Activated naive CD4-positive, alpha-beta T cell treated with anti-CD3 and anti-CD28 coated beads, Interleukin-2, amount 10 ng/mL, durations not matched to agents 7 days and 5 days (primary cell): ENCODE results near the gene PCARE.

Experiments
- CTCF ChIA-PET: fragments of 350-600 bp; sonication (Branson Sonifier 250); formaldehyde crosslinking; loops from one replicate; lab custom pipeline; 2021; ENCODE audit warnings: antibody characterized with exemption; lab: Charles Lee
- DNase-seq: peaks from one replicate; pipeline ENCODE4 v3.0.0-alpha.2; 2020
- H3K27ac Mint-ChIP-seq: one replicate; pipeline ENCODE4 v1.8.0; 2021; ENCODE audit warnings: mild to moderate bottlenecking, moderate library complexity, mixed read lengths
- H3K27me3 Mint-ChIP-seq: one replicate; pipeline ENCODE4 v1.8.0; 2021; ENCODE audit warnings: mild to moderate bottlenecking, mixed read lengths
- H3K36me3 Mint-ChIP-seq: one replicate; pipeline ENCODE4 v1.8.0; 2021; ENCODE audit warnings: mixed read lengths
- H3K4me1 Mint-ChIP-seq: one replicate; pipeline ENCODE4 v1.8.0; 2021; ENCODE audit warnings: mixed read lengths
- H3K4me3 Mint-ChIP-seq: one replicate; pipeline ENCODE4 v1.8.0; 2021; ENCODE audit warnings: mild to moderate bottlenecking, moderate library complexity, mixed read lengths
- H3K9me3 Mint-ChIP-seq: one replicate; pipeline ENCODE4 v1.8.0; 2021; ENCODE audit warnings: mixed read lengths

PCARE gene

DNA sequence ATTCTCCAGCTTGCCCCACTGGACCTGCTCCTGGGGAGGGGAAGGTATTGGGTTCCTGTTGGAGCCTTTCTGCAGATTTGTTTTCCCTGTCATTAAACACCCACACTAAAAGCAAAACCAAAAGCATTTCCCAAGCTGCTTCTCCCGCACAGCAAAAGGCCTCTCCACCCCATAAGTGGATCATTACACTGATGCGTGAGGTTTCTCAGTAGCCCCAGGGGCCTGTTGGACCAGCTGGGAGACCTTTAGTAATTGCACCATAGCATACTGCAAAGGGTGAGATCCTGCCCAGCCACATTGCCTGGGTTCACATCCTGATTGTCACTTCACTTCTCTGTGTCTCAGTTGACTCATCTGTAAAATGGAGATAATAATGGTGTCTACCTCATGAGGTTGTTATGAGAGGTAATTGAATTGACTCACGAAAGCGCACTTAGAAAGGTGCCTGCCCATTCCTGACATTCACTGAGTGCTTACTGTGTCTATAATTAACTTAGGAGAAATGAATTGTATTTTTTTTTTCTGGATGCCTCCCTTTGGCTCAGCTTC, 49.4 kb downstream of the PCARE start:
- Mint-ChIP-seq H3K36me3 (no peaks in the 10 kb centered on the region), H3K4me1 (no peaks in the 10 kb centered on the region), H3K9me3 (no peaks in the 10 kb centered on the region), H3K27ac (no peak overlapping the region), H3K4me3 (no peak overlapping the region), H3K27me3 (no peaks in the 10 kb centered on the region)
- no peak for DNase-seq
- CTCF ChIA-PET, result interaction anchor here (0.9 to 1.3 kb wide), 2 partner anchors 15 to 36 kb away, joined by 3 to 6 read pairs; no protein-coding TSS in a partner anchor

DNA sequence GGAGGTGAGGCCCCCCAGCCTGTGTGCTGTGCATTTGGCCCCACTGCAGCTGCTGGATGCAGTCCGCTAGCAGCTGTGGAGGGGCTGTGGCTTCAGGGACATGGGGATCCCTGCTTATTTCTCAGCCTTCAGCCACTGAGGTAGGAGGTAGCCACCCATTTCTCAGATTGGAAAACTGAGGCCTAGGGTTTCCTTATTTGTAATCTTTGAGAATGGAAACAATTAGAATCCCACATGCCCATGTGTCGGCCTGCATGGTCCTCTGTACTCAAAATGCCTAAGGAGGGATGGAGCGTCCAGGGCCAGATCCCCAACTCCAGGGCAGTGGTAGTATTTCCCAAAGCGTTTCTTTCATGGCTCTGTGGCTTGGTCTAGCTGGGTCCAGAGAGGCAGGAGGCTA, 51.1 kb downstream of the PCARE start:
- Mint-ChIP-seq H3K4me3 (no peak overlapping the region), H3K4me1 (no peaks in the 10 kb centered on the region), H3K27ac (no peak overlapping the region), H3K36me3 (no peaks in the 10 kb centered on the region), H3K9me3 (no peaks in the 10 kb centered on the region), H3K27me3 (no peaks in the 10 kb centered on the region)
- DNase-seq, result no peak
- CTCF ChIA-PET, result no interaction called here

DNA sequence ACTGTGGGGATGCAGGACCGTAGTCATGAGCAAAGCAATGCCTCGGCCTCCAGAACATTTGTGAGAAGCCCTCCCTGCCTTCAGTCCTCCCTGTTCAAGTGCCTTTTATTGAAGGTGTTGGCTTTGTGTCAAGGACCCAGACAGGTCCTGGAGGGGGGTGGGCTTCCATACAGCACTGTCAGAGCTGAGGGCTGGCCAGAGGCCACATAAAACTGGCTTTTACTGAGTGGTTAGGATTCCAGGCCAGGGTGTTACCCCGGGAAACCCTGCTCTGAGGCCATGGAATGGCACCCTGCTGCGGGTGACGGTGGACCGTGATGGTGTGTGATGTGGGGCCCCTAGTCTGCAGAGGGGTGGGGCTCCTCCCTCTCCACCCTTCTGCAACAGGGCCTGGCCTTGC, 51.6 kb downstream of the PCARE start:
- no peaks in the 10 kb centered on the region for H3K4me1 Mint-ChIP-seq
- no peaks in the 10 kb centered on the region for H3K36me3 Mint-ChIP-seq
- CTCF ChIA-PET, result no interaction called here
- H3K4me3 Mint-ChIP-seq, result no peak overlapping the region
- no peak for DNase-seq
- no peaks in the 10 kb centered on the region for H3K9me3 Mint-ChIP-seq
- H3K27me3 Mint-ChIP-seq, result no peaks in the 10 kb centered on the region
- no peak overlapping the region for H3K27ac Mint-ChIP-seq

DNA sequence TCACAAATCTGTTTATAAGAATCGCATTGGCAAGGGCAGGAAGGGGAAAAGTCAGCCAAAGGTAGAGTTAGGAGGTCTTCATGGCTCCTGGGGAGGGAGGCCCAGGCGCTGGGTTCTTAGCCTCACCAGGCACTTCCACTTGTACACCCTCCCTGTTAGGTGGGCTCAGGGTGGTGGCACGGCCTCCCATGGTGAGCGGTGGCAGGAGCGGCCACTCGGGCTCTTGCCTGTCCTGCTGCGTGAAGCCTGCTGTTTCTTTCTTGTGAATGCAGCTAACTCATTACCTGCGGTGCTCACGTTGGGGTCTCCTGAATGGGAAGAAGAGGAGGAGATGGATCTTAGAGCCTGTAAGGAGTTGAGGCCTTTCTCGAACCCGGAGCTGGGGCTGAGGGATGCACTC, 52.4 kb downstream of the PCARE start:
- H3K27me3 Mint-ChIP-seq, result no peaks in the 10 kb centered on the region
- CTCF ChIA-PET, result no interaction called here
- no peak for DNase-seq

DNA sequence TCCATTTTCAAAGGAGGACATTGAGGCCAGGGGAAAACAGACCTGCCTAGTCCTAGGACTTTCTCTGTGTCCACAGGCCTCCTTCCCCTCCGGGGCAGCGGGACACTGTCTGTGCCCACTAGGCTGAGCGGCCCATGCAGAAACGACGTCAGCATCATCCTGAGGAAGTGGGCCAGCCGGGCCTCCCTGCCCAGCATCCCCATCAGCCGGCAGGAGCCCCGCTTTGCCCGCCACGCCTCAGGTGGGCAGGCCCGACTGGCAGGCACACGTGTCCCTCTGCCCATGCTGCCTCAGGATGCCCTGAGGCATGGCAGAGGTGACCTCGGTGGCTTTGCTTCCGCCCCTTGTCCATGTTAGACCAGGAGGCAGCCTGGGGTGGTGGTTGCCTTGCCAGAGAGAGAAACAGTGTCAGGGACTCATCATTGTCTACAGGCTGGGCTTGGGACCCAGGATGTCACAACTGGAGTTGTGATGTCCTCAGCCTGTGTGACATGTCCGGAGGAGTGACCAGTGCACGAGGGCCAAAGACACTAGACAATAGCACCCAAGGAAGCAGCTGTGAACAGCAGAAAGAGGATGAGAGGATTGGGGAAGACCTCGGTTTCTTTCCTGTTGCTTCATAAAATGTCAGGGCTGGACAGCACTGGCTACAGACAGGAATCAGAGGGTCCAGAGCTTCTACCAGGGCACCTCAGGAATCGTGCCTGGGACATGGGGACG, 56.4 kb downstream of the PCARE start:
- no peak for DNase-seq
- CTCF ChIA-PET, result interaction anchor here (1.0 kb wide), 1 partner anchor 57 kb away, joined by 3 read pairs; no protein-coding TSS in a partner anchor
- H3K9me3 Mint-ChIP-seq, result no peaks in the 10 kb centered on the region
- peaks cover 7% of the 10 kb centered on the region for H3K36me3 Mint-ChIP-seq
- no peak overlapping the region for H3K4me3 Mint-ChIP-seq
- peaks cover 42% of the 10 kb centered on the region for H3K4me1 Mint-ChIP-seq
- no peak overlapping the region for H3K27ac Mint-ChIP-seq
- H3K27me3 Mint-ChIP-seq, result no peaks in the 10 kb centered on the region

More for the DNA sequence above, 52.4 kb downstream of the PCARE start:
- Mint-ChIP-seq H3K27ac (no peak overlapping the region), H3K9me3 (no peaks in the 10 kb centered on the region), H3K4me3 (no peak overlapping the region), H3K4me1 (peaks cover 2% of the 10 kb centered on the region), H3K36me3 (peaks cover 1% of the 10 kb centered on the region)

DNA sequence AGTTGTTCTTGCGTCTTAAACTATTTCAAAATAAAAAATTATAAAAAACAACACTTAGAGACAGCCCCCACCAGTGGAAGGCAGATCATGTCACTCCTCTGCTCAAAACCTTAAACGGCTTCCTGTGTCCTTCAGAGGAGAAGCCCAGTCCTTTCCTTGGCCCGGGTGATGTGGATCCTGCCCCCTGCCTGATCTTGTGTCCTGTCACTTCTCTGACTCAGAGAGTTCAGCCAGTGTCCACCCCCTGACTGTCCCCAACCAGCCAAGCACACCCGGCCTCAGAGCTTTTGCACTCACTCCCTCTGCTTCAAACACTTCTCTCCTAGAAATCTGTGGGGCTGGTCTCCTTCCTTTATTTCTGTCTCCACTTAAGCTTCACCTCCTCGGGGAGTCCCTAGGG, 57.8 kb downstream of the PCARE start:
- H3K4me3 Mint-ChIP-seq, result peak overlapping the region; percentile 30
- H3K27ac Mint-ChIP-seq, result peak overlapping the region; percentile 96
- no peak for DNase-seq
- H3K36me3 Mint-ChIP-seq, result peaks cover 7% of the 10 kb centered on the region
- H3K9me3 Mint-ChIP-seq, result no peaks in the 10 kb centered on the region
- H3K4me1 Mint-ChIP-seq, result peaks cover 56% of the 10 kb centered on the region
- CTCF ChIA-PET, result interaction anchor here (0.9 to 1.0 kb wide), 2 partner anchors 10 to 59 kb away, joined by 3 to 4 read pairs; no protein-coding TSS in a partner anchor
- H3K27me3 Mint-ChIP-seq, result no peaks in the 10 kb centered on the region

DNA sequence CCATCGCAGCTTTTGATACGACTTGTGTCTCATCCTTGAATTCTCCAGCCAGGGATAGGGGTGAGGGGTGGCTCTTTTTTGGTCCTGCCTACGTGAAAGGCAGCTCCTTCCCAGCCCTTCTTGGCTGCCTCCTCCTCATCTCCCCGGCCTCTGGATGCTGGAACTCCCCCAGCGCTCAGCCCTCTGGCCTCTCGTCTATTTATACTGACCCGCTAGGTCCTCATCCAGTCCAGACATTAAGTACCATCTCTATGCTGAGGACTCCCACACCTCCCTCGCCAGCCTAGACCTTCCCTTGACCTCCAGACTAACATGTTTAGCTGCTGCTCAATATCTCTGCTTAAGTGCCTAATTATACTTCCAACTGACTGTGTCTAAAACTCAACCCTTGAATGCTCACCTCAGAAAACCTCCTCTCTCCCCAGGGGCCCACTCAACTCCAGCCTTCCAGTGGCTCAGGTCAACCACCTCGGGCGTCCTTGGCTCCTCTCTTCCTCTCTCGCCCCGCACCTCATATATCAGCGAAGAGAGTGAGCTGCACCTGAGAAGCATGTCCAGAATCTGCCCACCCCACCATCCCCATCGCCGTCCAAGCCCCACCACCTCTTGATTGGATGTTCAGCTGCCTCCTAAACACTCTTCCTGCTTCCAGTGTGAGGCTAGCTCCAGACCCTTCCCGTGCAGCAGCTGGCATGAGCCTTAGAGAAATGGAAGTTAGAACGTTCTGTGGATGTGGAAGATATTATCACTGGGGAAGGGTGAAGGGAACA, 58.4 kb downstream of the PCARE start:
- Mint-ChIP-seq H3K9me3 (no peaks in the 10 kb centered on the region), H3K4me1 (peaks cover 62% of the 10 kb centered on the region), H3K27me3 (no peaks in the 10 kb centered on the region), H3K36me3 (peaks cover 7% of the 10 kb centered on the region), H3K4me3 (peak overlapping the region; percentile 90), H3K27ac (peak overlapping the region; percentile 96)
- CTCF ChIA-PET, result interaction anchor here (0.9 to 2.2 kb wide), 6 partner anchors 10 to 97 kb away, joined by 3 to 9 read pairs (median 4); no protein-coding TSS in a partner anchor
- DNase-seq, result no peak

DNA sequence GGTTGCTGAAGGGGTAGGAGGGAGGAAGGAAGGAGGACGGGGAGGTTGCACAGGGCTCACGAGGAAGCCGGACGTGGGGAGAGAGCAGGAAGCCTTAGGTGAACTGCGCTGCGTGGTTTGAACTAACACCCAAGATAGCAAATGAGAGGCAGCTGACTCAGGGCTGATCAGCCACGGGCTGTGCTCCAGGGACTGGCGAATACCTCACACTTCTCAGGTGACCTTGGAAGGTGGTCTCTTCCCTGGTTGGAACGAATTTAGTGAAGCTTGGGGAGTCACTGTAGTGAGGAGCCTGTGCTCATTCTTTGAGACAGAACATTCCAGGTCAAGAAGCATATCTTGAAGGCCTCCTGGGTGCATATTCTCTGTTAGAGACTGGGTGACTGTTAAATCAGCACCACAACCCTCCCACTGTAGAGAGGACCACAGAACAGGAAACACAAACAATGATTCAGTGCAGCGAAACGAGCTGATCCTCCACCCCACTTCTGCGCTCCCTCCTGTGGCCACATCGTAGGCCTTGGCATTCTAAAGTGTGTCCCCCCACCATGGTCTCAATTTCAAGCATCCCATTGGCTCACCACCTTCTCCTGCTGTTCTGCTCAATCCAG, 59.4 kb downstream of the PCARE start:
- CTCF ChIA-PET, result interaction anchor here (0.7 to 2.2 kb wide), 8 partner anchors 11 to 181 kb away, joined by 3 to 9 read pairs (median 4); no protein-coding TSS in a partner anchor
- peak overlapping the region; percentile 90 for H3K4me3 Mint-ChIP-seq
- H3K36me3 Mint-ChIP-seq, result peaks cover 7% of the 10 kb centered on the region
- peak; percentile 86 for DNase-seq
- H3K27me3 Mint-ChIP-seq, result no peaks in the 10 kb centered on the region
- no peaks in the 10 kb centered on the region for H3K9me3 Mint-ChIP-seq
- H3K27ac Mint-ChIP-seq, result peak overlapping the region; percentile 96
- peaks cover 72% of the 10 kb centered on the region for H3K4me1 Mint-ChIP-seq

DNA sequence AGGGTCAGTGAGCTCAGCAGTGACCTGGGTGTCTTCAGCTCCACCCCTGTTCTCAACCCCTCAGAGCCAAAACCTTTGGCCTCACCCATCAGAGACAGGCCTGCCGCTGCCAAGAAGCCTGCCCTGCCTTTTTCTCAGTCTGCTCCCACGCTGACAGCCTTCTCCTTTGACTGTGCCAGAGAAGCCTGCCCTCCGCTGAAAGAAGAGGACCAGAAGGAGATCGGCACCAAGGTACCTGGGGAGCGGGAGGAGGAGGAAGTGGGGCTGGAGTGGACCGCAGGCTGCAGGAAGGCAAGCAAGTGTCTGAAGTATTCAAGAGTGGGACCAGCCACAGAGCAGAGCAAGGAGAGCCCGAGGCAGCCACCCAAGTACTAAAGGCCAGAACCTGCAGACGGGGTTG, 60.0 kb downstream of the PCARE start:
- DNase-seq, result no peak
- CTCF ChIA-PET, result interaction anchor here (1.1 to 2.2 kb wide), 5 partner anchors 12 to 194 kb away, joined by 3 to 9 read pairs (median 5); no protein-coding TSS in a partner anchor
- Mint-ChIP-seq H3K36me3 (peaks cover 7% of the 10 kb centered on the region), H3K4me1 (peaks cover 78% of the 10 kb centered on the region), H3K4me3 (peak overlapping the region; percentile 90), H3K27me3 (no peaks in the 10 kb centered on the region), H3K9me3 (no peaks in the 10 kb centered on the region), H3K27ac (peak overlapping the region; percentile 96)

DNA sequence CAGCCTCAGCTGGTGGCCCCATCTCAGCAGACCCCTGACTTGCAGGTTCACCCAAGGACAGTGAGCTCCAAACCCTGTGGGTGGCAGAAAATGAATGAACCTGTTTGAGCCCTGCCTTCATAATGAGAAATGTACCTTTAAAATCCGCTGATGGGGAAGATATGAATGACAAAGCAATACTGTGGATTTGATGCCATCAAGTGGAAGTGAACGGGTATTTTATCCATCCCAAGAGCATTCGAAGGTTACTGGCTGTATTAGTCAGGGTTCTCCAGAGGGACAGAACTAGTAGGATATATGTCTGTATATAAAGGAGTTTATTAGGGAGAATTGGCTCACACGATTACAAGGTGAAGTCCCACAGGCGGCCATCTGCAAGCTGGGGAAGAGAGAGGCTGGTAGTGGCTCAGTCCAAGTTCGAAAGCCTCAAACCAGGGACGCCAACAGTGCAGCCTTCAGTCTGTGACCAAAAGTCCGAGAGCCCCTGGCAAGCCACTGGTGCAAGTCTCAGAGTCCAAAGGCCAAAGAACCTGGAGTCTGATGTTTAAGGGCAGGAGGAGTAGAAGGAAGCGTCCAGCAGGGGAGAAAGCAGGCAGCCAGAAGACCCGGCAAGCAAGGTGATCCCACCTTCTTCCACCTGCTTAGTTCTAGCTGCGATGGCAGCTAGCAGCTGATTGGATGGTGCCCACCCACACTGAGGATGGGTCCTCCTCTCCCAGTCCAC, 61.1 kb downstream of the PCARE start:
- DNase-seq, result no peak
- H3K9me3 Mint-ChIP-seq, result no peaks in the 10 kb centered on the region
- peak overlapping the region; percentile 96 for H3K27ac Mint-ChIP-seq
- peaks cover 85% of the 10 kb centered on the region for H3K4me1 Mint-ChIP-seq
- H3K27me3 Mint-ChIP-seq, result no peaks in the 10 kb centered on the region
- peak overlapping the region; percentile 90 for H3K4me3 Mint-ChIP-seq
- CTCF ChIA-PET, result interaction anchor here (0.7 to 1.8 kb wide), 5 partner anchors 55 to 193 kb away, joined by 3 to 8 read pairs (median 4); no protein-coding TSS in a partner anchor
- peaks cover 7% of the 10 kb centered on the region for H3K36me3 Mint-ChIP-seq

DNA sequence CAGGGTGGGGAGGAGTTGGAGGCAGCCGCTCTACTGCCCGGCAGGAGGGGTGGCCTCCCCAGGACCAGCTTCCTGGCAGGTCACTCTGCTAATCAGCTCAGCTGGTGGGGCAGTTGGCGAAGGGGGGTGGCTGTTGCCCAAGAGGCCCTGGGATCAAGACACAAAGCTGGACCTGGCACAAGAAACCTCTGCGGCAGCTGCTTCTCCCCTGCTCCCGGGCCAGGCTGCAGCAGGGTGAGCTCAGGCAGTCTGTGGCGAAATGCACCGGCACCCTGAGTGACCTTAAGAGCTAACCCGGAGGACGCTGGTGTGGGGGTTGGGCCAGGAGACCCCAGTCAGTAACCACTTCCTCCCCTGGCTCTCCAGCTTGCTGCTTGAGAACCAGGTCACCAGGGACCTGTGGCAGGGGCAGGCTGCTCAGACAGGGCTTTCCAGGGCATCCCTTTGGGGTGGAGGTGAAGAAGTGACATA, 62.1 kb downstream of the PCARE start:
- Mint-ChIP-seq H3K4me3 (no peak overlapping the region), H3K4me1 (peaks cover 85% of the 10 kb centered on the region), H3K9me3 (no peaks in the 10 kb centered on the region), H3K27me3 (no peaks in the 10 kb centered on the region), H3K36me3 (peaks cover 7% of the 10 kb centered on the region), H3K27ac (peak overlapping the region; percentile 96)
- peak; percentile 51 for DNase-seq
- CTCF ChIA-PET, result interaction anchor here (0.7 to 2.8 kb wide), 6 partner anchors 24 to 191 kb away, joined by 3 to 11 read pairs (median 4); no protein-coding TSS in a partner anchor
